DND-41 (cell line): Measurements from ENCODE around the gene DMP1.

Experiments
- ATAC-seq: fragments of 200-7000 bp; cut with Tn5 transposase; 3 replicates; pipeline ENCODE4 v1.9.1; 2021; ENCODE audit warnings: low read depth; ENCODE audit not compliant: insufficient read depth
- DNase-seq: peaks from one replicate; pipeline ENCODE4 v3.0.0-alpha.2; 2020
- H2AFZ ChIP-seq: 2 replicates; pipeline ENCODE4 v1.6.0; 2012; ENCODE audit warnings: low read depth, low read length
- H3K27ac ChIP-seq: 2 replicates; pipeline ENCODE4 v1.5.1; 2012; ENCODE audit warnings: low read length, inconsistent platforms
- H3K27me3 ChIP-seq: fragments of 200-600 bp; sonication (generic); 2 replicates; pipeline ENCODE4 v1.6.0; 2012; ENCODE audit warnings: low read length, mild to moderate bottlenecking, inconsistent platforms; ENCODE audit not compliant: insufficient read depth, poor library complexity
- H3K36me3 ChIP-seq: 2 replicates; pipeline ENCODE4 v1.5.1; 2012; ENCODE audit warnings: low read length, inconsistent platforms; ENCODE audit not compliant: insufficient read depth
- H3K4me1 ChIP-seq: 2 replicates; pipeline ENCODE4 v1.5.1; 2012; ENCODE audit warnings: mild to moderate bottlenecking, low read length; ENCODE audit not compliant: insufficient read depth
- H3K4me2 ChIP-seq: 2 replicates; pipeline ENCODE4 v1.6.0; 2012; ENCODE audit warnings: mild to moderate bottlenecking, moderate library complexity, low read length, inconsistent platforms; ENCODE audit not compliant: insufficient read depth
- H3K4me3 ChIP-seq, 2 experiments: fragments of 200-600 bp in 1 of 2; shearing (Covaris generic) in 1 of 2; 2 replicates each; pipeline ENCODE4 v1.5.1; 2012 to 2016; ENCODE audit warnings: inconsistent platforms in 2 of 2, low read length in 2 of 2, mild to moderate bottlenecking in 2 of 2, low read depth in 1 of 2, moderate library complexity in 1 of 2
- H3K79me2 ChIP-seq: 2 replicates; pipeline ENCODE4 v1.6.0; 2012; ENCODE audit warnings: low read length, inconsistent platforms; ENCODE audit not compliant: insufficient read depth
- H3K9ac ChIP-seq: 2 replicates; pipeline ENCODE4 v1.6.0; 2012; ENCODE audit warnings: low read depth, mild to moderate bottlenecking, inconsistent platforms, low read length, moderate library complexity
- H3K9me3 ChIP-seq: 2 replicates; pipeline ENCODE4 v1.5.1; 2012; ENCODE audit warnings: low read length, moderate library complexity, mild to moderate bottlenecking, inconsistent platforms; ENCODE audit not compliant: insufficient read depth, severe bottlenecking
- H4K20me1 ChIP-seq: 2 replicates; pipeline ENCODE4 v1.6.0; 2012; ENCODE audit warnings: low read length; ENCODE audit not compliant: insufficient read depth
- EZH2 ChIP-seq: IDR thresholded peaks from 3 replicates; pipeline ENCODE4 v1.6.1; 2012; ENCODE audit warnings: borderline replicate concordance, low read depth, mild to moderate bottlenecking, moderate library complexity, low read length, inconsistent platforms; ENCODE audit not compliant: severe bottlenecking
- TF ChIP-seq, protein P1 (sequence below): IDR thresholded peaks from 2 replicates; pipeline ENCODE4 v1.5.1; 2012; ENCODE audit warnings: borderline replicate concordance, low read length, moderate library complexity, mild to moderate bottlenecking; ENCODE audit not compliant: poor library complexity, severe bottlenecking; ENCODE audit errors: extremely low read depth

Gene DMP1

DNA sequence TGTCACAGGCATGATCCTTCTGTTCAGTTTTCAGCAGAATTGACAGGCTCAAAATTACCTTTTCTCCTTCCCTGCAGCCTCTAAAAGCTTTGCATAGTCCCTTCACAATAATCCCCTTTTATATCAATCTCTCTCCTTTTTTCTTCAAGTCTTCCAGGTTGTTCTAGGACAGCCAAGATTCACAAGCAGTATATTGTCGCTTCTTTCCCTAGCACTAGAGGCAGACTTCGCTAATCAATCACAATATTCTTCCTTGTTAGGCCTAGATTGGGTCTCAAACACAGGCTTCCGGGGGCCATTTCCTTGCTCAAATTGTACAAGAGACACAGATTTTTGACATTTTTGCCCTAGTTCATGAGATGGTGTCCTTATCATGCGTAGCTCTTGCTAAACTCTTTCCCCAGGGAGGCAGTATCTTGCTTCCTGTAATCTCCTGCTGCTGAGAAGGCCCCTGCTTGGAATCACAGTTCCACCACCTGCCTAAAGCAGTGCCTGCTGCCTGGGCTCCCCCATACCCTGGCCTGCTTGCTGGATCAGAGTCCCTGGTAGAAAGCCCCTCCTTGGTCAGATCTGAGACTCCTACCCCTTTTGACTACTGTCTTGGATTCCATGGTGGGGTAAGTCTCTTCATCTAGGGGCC, 57.3 kb downstream of the DMP1 start:
- Histone ChIP-seq H3K36me3 (no peaks in the 10 kb centered on the region), H3K4me2 (no peak overlapping the region), H3K9ac (no peak overlapping the region), H3K4me3 (no peak overlapping the region), H4K20me1 (no peaks in the 10 kb centered on the region), H2AFZ (no peak overlapping the region), H3K79me2 (no peaks in the 10 kb centered on the region), H3K4me1 (no peaks in the 10 kb centered on the region), H3K27ac (no peak overlapping the region), H3K9me3 (no peaks in the 10 kb centered on the region), H3K27me3 (no peaks in the 10 kb centered on the region)
- ATAC-seq (no peak), DNase-seq (no peak)
- no peak for TF ChIP-seq EZH2
- TF ChIP-seq, protein P1, sequence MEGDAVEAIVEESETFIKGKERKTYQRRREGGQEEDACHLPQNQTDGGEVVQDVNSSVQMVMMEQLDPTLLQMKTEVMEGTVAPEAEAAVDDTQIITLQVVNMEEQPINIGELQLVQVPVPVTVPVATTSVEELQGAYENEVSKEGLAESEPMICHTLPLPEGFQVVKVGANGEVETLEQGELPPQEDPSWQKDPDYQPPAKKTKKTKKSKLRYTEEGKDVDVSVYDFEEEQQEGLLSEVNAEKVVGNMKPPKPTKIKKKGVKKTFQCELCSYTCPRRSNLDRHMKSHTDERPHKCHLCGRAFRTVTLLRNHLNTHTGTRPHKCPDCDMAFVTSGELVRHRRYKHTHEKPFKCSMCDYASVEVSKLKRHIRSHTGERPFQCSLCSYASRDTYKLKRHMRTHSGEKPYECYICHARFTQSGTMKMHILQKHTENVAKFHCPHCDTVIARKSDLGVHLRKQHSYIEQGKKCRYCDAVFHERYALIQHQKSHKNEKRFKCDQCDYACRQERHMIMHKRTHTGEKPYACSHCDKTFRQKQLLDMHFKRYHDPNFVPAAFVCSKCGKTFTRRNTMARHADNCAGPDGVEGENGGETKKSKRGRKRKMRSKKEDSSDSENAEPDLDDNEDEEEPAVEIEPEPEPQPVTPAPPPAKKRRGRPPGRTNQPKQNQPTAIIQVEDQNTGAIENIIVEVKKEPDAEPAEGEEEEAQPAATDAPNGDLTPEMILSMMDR, result no peak
